ENCODE results near the gene LITAFD. TPM values are rescaled to one million over a fixed set of nuclear protein-coding genes. Genes with fewer than 3 reads are reported as not detected.

LITAFD gene
- total RNA-seq, 4 donors from 2014 or later, result not detected

DNA sequence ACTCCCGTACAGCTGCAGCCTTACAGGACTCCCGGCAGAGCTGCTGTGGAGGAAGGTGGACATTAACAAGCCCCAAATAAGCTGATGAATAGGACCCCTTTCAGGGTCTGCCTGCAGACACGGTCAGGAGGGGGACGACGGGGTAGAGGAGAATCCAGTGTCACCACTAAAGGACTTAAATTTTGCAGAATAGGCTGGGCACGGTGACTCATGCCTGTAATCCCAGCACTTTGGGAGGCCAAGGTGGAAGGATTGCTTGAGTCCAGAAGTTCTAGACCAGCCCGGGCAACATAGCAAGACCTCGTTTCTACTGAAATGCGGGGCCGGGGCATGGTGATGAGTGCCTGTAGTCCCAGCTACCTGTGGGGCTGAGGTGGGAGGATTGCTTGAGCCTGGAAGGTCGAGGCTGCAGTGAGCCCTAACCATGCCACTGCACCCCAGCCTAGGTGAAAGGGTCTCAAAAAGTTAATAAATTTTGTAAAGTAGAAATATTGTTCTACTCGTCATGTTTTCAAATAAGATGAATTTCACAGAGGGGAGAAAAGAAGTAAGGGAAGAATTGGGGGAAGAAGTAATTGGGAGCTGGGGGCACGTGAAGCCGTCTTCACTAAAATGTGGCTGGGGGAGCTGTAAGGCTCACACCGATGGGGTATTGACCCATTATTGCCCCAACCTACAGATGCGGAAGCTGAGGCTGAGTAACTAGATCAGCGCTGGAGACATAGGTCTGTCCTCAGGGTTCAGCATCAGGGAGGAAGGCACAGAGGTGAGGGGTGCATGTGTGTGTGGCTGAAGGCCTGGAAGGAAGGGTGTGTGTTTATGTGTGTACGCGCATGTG lies 4.7 kb downstream of the LITAFD start:
- 64 to 66% methylated on average over 19 of the region's 19 CpGs for WGBS, 2 donors
- no peak for DNase-seq (ENCODE audit: low spot score in 2 of 2)
- Histone ChIP-seq H3K36me3 (peaks cover 0 to 42% (median 0%) of the 10 kb centered on the region in 3 donors), H3K27me3 (peaks cover 0 to 35% of the 10 kb centered on the region in 2 donors), H3K4me3 (no peak overlapping the region), H3K9me3 (no peaks in the 10 kb centered on the region), H3K4me1 (peaks cover 0 to 21% (median 11%) of the 10 kb centered on the region in 4 donors), H3K27ac (no peak overlapping the region)
- TF ChIP-seq EP300 (IDR thresholded peaks at IDR 0.05) (no peak), POLR2A (IDR thresholded peaks at IDR 0.05) (no peak)
- TF ChIP-seq, protein P1, sequence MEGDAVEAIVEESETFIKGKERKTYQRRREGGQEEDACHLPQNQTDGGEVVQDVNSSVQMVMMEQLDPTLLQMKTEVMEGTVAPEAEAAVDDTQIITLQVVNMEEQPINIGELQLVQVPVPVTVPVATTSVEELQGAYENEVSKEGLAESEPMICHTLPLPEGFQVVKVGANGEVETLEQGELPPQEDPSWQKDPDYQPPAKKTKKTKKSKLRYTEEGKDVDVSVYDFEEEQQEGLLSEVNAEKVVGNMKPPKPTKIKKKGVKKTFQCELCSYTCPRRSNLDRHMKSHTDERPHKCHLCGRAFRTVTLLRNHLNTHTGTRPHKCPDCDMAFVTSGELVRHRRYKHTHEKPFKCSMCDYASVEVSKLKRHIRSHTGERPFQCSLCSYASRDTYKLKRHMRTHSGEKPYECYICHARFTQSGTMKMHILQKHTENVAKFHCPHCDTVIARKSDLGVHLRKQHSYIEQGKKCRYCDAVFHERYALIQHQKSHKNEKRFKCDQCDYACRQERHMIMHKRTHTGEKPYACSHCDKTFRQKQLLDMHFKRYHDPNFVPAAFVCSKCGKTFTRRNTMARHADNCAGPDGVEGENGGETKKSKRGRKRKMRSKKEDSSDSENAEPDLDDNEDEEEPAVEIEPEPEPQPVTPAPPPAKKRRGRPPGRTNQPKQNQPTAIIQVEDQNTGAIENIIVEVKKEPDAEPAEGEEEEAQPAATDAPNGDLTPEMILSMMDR (IDR thresholded peaks at IDR 0.05), result no peak

DNA sequence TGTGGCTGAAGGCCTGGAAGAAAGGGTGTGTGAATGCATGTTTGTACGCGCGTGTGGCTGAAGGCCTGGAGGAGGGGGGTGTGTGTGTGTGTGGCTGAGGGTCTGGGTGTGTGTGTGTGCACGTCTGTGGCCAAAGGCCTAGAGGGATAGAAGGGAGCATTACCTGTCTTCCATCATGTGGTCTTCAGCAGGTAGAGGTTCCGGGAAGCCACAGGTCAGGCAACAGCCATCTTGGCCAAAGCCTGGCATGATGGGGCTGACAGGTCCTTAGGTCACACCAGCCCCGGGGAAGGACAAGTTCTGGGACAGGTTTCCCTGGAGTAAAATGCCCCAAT lies 5.2 kb downstream of the LITAFD start:
- Histone ChIP-seq H3K36me3 (peaks cover 0 to 48% (median 0%) of the 10 kb centered on the region in 3 donors), H3K4me3 (no peak overlapping the region), H3K9me3 (no peaks in the 10 kb centered on the region), H3K4me1 (peaks cover 0 to 21% (median 11%) of the 10 kb centered on the region in 4 donors), H3K27ac (no peak overlapping the region), H3K27me3 (peaks cover 0 to 31% of the 10 kb centered on the region in 2 donors)
- DNase-seq (ENCODE audit: low spot score in 2 of 2), result no peak
- WGBS, 2 donors, result 82 to 89% methylated on average over 6 of the region's 6 CpGs
- TF ChIP-seq, protein P1 (IDR thresholded peaks at IDR 0.05), result no peak
- TF ChIP-seq POLR2A (IDR thresholded peaks at IDR 0.05) (no peak), EP300 (IDR thresholded peaks at IDR 0.05) (no peak)

DNA sequence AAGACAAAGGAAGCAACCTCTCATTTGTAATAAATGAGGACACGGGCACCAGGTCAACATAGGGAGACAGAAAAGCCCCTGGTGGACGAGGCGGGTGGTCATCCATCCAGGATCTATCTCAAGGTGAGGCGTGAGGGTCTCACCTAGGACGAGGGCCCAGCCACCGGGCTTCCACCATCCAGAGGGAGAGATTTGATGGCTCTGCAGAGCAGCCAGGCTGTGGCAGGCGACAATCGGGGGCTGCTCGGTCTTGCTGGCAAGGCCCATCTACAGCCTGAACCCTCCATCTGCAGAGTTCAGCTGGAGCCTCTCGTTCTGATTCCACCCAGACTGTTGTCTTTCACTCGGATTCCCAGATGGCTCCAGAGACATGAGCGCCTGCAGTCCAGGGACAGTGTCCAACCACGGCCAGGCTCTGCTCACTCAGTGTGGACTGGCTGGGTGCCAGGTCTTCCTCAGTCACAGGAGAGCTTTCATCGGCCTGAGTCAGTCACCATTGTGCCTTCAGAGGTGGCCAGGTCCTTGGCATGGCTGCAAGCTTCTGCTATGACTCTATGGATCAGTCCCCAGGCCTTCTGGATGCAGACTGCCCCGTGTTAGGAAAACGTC lies 5.9 kb downstream of the LITAFD start:
- WGBS, 2 donors, result 66 to 77% methylated on average over 16 of the region's 16 CpGs
- Histone ChIP-seq H3K4me1 (peaks cover 0 to 21% (median 11%) of the 10 kb centered on the region in 4 donors), H3K4me3 (no peak overlapping the region), H3K36me3 (peaks cover 0 to 55% (median 0%) of the 10 kb centered on the region in 3 donors), H3K27ac (no peak overlapping the region), H3K9me3 (no peaks in the 10 kb centered on the region), H3K27me3 (peaks cover 0 to 25% of the 10 kb centered on the region in 2 donors)
- DNase-seq (ENCODE audit: low spot score in 2 of 2), result peak; percentile 52 to 53
- TF ChIP-seq POLR2A (IDR thresholded peaks at IDR 0.05) (no peak), EP300 (IDR thresholded peaks at IDR 0.05) (no peak)
- TF ChIP-seq, protein P1 (IDR thresholded peaks at IDR 0.05), result no peak

DNA sequence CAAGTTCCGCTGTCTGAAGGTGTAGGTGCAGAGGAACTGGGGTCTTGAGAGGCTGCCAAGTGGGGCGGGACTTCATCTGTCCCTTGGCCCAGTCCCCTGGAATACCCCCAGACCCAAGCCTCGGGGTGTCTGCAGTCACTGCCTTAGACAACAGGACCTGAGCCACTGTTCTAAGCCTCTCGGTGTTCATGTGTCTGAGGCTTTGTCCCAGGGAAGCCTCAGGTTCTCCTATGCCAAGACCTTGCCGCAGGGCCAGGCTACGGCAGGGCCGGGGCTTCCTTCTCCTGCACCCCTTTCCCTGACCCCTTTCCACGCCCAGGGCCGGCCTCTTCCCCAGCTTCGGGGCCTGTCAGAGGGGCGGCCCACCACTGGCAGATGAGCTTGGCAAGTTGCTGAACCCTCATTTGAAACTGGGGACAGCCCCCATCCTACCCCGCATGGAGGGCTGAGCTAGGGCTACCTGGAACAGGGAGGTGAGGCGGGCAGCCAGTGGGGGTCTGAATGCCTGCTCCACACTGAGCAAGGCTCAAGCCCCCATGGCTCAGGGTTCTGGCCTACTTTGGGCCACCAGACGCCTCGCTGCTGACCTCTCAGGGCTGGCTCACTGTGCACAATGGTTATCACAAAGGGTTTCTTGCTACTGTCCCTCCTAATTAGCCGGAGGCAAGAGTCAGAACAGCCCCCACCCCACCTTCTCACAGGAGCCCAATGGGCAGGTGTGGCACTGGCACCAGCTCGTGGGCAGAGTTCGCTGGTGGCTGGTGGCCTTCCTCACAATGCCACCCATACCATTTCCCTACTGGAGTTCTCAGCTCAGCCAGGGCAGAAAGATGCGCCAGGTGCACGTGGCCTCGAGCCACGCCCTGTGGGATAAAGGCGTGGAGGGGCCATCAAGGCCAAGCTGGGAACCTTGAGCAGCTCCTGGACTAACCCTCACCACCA lies 7.1 kb downstream of the LITAFD start:
- Histone ChIP-seq H3K9me3 (no peaks in the 10 kb centered on the region), H3K27me3 (peaks cover 0 to 15% of the 10 kb centered on the region in 2 donors), H3K4me1 (peaks cover 0 to 21% (median 11%) of the 10 kb centered on the region in 4 donors), H3K36me3 (peaks cover 0 to 66% (median 8%) of the 10 kb centered on the region in 3 donors), H3K27ac (no peak overlapping the region), H3K4me3 (no peak overlapping the region)
- no peak for DNase-seq (ENCODE audit: low spot score in 2 of 2)
- WGBS, 2 donors, result 82 to 92% methylated on average over 18 to 23 of the region's 23 CpGs
- TF ChIP-seq, protein P1 (IDR thresholded peaks at IDR 0.05), result no peak
- TF ChIP-seq EP300 (IDR thresholded peaks at IDR 0.05) (no peak), POLR2A (IDR thresholded peaks at IDR 0.05) (no peak)

Measured in tibial nerve (tissue), 4 donors.